ENCODE data around the gene RABGAP1L.

RABGAP1L gene

DNA sequence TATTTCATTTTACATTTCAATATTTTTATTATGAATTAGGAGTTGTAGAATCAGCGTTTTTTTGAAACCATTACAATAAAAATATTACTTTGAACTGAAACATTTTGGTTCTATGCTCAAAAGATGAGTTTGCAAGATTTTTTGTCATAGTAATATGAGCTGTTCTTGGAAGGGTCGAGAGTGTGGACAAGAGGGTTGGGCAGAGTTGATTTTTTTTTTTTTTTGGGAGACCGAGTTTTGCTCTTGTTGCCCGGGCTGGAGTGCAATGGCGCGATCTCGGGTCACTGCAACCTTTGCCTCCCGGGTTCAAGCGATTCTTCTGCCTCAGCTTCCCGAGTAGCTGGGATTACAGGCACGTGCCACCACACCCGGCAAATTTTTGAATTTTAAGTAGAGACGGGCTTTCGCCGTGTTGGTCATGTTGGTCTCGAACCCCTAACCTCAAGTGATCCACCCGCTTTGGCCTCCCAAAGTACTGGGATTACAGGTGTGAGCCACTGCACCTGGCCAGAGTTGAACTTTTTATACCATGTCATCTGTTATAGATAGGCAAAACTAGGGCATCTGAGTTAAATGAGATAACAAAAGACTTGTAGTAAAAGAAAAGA is 843.7 kb downstream of the RABGAP1L start:
- peaks cover 14% of the 10 kb centered on the region; the same call in 1 of the 2 replicates for H3K36me3 ChIP-seq (ENCODE audit: insufficient read depth)

DNA sequence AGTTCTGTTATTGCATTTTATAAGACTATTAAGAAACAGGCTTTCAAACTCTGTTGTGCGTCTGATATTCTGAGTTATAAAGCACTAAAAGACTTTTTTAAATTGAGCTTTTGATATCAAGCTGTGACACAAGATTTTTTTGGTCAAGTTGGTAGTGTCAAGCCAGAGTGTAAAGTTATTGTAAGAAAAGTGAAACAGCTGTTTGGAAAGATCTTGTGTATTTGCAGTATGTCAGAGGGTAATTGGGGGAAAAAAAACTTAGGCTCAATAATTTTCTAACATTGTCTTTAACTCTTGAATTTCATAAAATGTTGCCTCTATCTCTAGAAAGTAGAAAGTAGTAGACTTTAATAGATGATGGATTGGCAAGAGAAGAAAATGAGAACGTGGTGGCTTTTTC is 844.2 kb downstream of the RABGAP1L start:
- Histone ChIP-seq H3K79me2 (ENCODE audit: insufficient read depth, low read depth) (peaks cover 86% of the 10 kb centered on the region), H3K4me3 (IDR thresholded peaks at IDR 0.05; ENCODE audit: insufficient read depth, low read depth, low read length) (no peak overlapping the region), H2AFZ (ENCODE audit: low read depth) (no peak overlapping the region), H3K27me3 (ENCODE audit: insufficient read depth, low read depth) (no peaks in the 10 kb centered on the region), H3K4me1 (ENCODE audit: low read depth, poor library complexity, severe bottlenecking) (peaks cover 41% of the 10 kb centered on the region), H3K9ac (no peak overlapping the region), H3K36me3 (ENCODE audit: insufficient read depth) (peaks cover 19% of the 10 kb centered on the region; the same call in 1 of the 2 replicates), H4K20me1 (ENCODE audit: insufficient read depth) (peaks cover 31% of the 10 kb centered on the region), H3K27ac (peak overlapping the region; percentile 12; the same call in 1 of the 2 replicates), H3K4me2 (peak overlapping the region; percentile 86)
- TF ChIP-seq, protein P1, sequence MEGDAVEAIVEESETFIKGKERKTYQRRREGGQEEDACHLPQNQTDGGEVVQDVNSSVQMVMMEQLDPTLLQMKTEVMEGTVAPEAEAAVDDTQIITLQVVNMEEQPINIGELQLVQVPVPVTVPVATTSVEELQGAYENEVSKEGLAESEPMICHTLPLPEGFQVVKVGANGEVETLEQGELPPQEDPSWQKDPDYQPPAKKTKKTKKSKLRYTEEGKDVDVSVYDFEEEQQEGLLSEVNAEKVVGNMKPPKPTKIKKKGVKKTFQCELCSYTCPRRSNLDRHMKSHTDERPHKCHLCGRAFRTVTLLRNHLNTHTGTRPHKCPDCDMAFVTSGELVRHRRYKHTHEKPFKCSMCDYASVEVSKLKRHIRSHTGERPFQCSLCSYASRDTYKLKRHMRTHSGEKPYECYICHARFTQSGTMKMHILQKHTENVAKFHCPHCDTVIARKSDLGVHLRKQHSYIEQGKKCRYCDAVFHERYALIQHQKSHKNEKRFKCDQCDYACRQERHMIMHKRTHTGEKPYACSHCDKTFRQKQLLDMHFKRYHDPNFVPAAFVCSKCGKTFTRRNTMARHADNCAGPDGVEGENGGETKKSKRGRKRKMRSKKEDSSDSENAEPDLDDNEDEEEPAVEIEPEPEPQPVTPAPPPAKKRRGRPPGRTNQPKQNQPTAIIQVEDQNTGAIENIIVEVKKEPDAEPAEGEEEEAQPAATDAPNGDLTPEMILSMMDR (conservative IDR thresholded peaks at IDR 0.05; ENCODE audit: low read depth, low read length) = no peak

More for the DNA sequence above, 843.7 kb downstream of the RABGAP1L start:
- Histone ChIP-seq H3K4me3 (IDR thresholded peaks at IDR 0.05; ENCODE audit: insufficient read depth, low read depth, low read length) (no peak overlapping the region), H2AFZ (ENCODE audit: low read depth) (no peak overlapping the region), H4K20me1 (ENCODE audit: insufficient read depth) (peaks cover 31% of the 10 kb centered on the region), H3K27me3 (ENCODE audit: insufficient read depth, low read depth) (no peaks in the 10 kb centered on the region), H3K9ac (no peak overlapping the region), H3K27ac (0 out of 2 replicates have a peak overlapping the region, but pooled peaks have one; percentile 12), H3K4me2 (peak overlapping the region; percentile 86), H3K4me1 (ENCODE audit: low read depth, poor library complexity, severe bottlenecking) (peaks cover 45% of the 10 kb centered on the region), H3K79me2 (ENCODE audit: insufficient read depth, low read depth) (peaks cover 81% of the 10 kb centered on the region)
- TF ChIP-seq, protein P1 (conservative IDR thresholded peaks at IDR 0.05; ENCODE audit: low read depth, low read length) = no peak

DNA sequence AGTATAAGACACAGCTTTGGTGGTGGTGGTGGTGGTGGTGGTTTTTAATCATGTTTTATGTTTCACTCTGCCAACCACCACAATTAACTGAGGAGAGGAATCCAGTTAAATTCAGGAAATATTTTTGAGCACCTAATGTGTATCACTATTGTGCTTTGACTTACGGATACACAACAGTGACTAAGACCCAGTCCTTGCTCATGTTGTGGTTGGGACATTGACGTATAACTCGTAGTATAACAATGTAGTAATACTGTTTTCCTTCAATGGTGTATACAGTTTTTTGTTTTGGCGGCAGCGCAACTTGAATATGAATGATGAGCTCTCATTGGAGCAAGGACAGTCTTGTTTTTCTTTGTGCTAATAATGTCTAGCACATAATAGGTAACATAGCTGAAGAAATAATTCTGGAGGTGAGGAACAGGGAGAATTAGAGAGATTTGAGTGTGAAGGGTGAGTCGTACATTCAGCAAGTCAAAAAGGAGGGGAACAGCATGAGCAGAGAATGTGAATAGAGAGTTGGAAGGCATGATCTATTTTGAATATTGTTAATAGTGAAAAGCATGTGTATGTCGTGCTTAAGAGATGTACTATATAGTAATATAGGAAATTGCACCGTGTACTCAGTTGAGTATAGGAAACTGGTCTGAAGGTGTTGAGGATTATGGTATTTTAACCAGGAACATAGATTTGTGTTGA is 845.9 kb downstream of the RABGAP1L start:
- H3K27ac ChIP-seq = no peak overlapping the region
- H3K4me2 ChIP-seq = no peak overlapping the region
- H3K9ac ChIP-seq = no peak overlapping the region
- no peaks in the 10 kb centered on the region for H3K27me3 ChIP-seq (ENCODE audit: insufficient read depth, low read depth)
- H4K20me1 ChIP-seq (ENCODE audit: insufficient read depth) = peaks cover 31% of the 10 kb centered on the region
- no peak overlapping the region for H2AFZ ChIP-seq (ENCODE audit: low read depth)
- H3K36me3 ChIP-seq (ENCODE audit: insufficient read depth) = peaks cover 27% of the 10 kb centered on the region; the same call in 1 of the 2 replicates
- H3K79me2 ChIP-seq (ENCODE audit: insufficient read depth, low read depth) = peaks cover 90% of the 10 kb centered on the region
- H3K4me3 ChIP-seq (IDR thresholded peaks at IDR 0.05; ENCODE audit: insufficient read depth, low read depth, low read length) = no peak overlapping the region
- TF ChIP-seq, protein P1 (conservative IDR thresholded peaks at IDR 0.05; ENCODE audit: low read depth, low read length) = no peak
- peaks cover 48% of the 10 kb centered on the region for H3K4me1 ChIP-seq (ENCODE audit: low read depth, poor library complexity, severe bottlenecking)

DNA sequence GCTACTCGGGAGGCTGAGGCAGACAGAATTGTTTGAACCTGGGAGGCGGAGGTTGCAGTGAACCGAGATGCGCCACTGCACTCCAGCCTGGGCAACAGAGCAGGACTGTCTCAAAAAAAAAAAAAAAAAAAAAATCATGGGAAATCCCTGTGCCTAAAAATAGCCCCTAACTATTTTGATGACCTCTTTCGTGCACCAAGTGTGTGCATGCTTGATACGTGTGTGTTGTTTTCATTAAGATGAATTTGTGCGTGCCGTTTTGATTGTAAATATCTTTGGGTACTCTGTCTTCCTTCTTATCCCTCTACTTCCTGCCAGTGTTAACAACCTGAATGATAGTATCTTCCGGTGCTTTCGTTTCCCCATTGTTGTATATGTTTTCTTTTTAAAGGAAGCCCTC is 850.2 kb downstream of the RABGAP1L start:
- Histone ChIP-seq H3K36me3 (ENCODE audit: insufficient read depth) (peaks cover 38% of the 10 kb centered on the region; the same call in 1 of the 2 replicates), H2AFZ (ENCODE audit: low read depth) (no peak overlapping the region)

More for the DNA sequence above, 850.2 kb downstream of the RABGAP1L start:
- Histone ChIP-seq H3K4me3 (IDR thresholded peaks at IDR 0.05; ENCODE audit: insufficient read depth, low read depth, low read length) (no peak overlapping the region), H4K20me1 (ENCODE audit: insufficient read depth) (peaks cover 7% of the 10 kb centered on the region; the same call in 1 of the 2 replicates), H3K4me2 (no peak overlapping the region), H3K27me3 (ENCODE audit: insufficient read depth, low read depth) (no peaks in the 10 kb centered on the region), H3K4me1 (ENCODE audit: low read depth, poor library complexity, severe bottlenecking) (peaks cover 19% of the 10 kb centered on the region), H3K79me2 (ENCODE audit: insufficient read depth, low read depth) (peaks cover 52% of the 10 kb centered on the region), H3K9ac (no peak overlapping the region), H3K27ac (no peak overlapping the region)
- TF ChIP-seq, protein P1 (conservative IDR thresholded peaks at IDR 0.05; ENCODE audit: low read depth, low read length) = no peak
